Measurements from ENCODE around the gene RTP4.
"Not testable (repeated sequence)": the region's sequence is repeated elsewhere in the genome, so short reads cannot be mapped to it uniquely, and the experiment has no call there.

Gene RTP4

DNA sequence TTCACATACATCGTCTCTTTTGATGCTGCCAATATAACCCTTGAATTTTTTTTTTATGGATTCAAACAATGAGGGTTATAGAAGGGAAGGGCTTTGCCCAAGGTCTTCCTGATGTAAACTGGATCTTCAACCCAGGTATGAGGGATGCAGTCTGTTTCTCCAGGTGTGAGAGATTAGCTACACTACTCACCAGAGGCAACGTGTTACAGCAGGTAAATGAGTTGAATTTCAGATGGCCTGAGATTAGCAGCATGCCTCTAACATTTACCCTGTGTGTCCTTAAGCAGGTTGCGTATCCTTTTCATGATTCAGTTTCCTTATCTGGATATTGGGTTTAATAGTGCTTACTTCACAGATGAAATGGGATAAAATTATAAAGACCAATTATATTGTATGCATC, 1.9 kb downstream of the RTP4 start:
- no peak for DNase-seq

- DNase-seq, result no peak
These were observed 7.4 kb downstream of the RTP4 start for GRCh38 chr3:187375581-187375980.

DNA sequence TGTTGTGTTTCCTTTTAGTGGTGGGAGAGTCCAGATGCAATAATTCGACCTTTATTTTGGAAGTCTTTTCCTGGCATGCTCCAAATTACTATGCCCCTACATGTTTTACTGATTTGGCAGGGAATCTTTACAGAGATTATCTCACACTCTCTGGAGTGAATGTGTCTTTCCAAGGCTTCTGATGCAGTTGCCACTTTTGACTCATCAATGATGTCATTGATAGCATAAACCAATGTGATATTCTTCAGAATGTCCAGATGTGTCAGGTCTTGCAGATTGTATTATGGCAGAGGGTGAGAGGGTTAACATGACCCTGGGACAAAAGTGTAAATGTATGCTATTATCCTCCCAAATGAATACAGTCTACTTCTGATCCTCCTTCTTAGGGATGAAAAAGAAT, 9.7 kb downstream of the RTP4 start:
- DNase-seq, result no peak

GRCh38 chr3:187382609-187383151, 14.5 kb downstream of the RTP4 start:
- DNase-seq, result no peak

DNA sequence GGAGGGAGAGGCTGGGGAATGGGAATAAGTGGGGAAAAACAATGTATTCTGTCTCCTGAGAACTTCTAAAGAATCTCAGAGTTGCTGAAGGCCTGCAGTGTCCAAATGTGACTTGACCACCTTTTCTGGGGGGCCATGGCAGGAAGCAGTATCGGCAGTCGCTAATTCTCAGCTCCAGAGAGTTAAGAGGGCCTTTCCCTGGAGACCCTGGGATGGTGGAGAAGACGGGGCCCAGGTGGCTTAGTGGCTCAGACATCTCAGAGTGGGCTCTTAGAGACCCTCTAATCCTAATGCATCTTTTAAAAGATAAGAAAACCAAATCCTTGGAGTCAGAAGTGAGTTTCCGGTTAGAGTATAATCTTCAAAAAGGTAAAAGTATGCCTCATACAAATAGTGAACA, 15.1 kb downstream of the RTP4 start:
- no peak for DNase-seq

- no peak for DNase-seq
These were observed 17.1 kb downstream of the RTP4 start for GRCh38 chr3:187385296-187385695.

DNA sequence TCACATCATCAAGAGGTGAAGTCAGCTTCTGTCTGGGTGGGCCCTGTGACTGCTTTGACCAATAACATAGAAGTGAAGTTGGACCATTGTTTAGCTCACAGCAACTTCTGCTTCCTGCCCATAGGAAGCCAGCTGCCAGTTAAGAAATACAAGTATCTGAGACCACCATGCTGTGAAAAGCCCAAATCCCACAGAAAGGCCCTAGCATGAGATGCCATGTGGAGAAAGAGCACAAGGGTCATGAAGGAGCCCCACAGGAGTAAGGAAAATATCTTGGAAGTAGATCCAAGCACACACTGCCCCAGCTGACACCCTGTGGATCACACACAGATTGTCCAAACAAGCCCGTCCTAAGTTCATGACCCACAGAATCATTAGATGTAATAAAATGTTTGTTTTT, 28.5 kb downstream of the RTP4 start:
- no peak for DNase-seq

DNA sequence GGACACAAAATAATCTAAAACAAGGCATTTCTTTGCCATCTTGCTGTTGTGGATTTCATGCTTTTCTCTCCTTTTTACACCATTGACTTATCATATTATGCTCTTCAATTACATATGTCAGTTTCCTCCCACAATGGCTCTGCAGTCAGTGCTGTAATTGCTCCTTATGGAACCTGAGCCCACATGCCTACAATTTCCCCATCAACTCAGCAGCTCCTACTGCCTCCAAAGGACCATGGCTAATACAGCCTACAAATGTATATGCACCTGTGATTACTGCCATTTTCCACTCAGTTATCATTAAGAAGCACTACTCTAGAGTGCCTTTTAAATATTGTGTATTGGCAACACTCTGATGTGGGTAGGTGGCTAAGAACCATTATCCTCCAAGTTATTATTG, 30.8 kb downstream of the RTP4 start:
- DNase-seq, result no peak

DNA sequence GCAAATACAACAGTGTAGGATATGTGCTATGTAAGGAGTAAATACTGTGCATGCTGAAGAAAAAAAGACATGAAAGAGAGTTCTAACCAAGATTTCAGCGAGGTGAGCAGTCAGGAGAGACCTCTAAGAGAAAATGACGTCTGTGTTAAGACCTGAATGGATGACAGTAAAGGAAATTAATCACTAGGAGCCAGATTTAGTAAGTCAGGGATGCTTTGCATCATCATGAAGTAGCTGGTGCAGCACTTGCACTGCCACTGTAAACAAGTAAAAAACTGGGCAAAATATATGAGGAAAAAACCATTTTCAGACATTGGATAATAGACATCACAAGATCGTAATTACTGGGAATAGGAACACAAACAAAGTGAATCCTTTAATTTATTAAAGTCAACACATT, 32.6 kb downstream of the RTP4 start:
- no peak for DNase-seq

DNA sequence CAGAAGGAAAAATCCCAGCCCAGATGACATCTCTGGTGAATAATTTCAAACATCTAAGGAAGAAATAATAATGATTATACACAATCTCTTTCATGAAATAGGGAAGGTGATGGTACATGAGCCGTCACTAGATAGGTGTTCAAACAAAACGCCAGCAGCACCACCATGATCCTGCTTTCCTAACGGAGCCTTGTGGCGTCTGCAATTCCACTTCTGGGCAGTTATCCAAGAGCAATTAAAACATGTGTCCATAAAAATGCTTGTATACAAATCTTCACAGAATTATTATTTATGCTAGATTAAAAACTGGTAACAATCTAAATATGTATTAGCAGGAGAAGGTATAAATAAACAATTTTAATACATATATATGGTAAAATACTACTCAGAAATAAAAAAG, 33.7 kb downstream of the RTP4 start:
- no peak for DNase-seq

DNA sequence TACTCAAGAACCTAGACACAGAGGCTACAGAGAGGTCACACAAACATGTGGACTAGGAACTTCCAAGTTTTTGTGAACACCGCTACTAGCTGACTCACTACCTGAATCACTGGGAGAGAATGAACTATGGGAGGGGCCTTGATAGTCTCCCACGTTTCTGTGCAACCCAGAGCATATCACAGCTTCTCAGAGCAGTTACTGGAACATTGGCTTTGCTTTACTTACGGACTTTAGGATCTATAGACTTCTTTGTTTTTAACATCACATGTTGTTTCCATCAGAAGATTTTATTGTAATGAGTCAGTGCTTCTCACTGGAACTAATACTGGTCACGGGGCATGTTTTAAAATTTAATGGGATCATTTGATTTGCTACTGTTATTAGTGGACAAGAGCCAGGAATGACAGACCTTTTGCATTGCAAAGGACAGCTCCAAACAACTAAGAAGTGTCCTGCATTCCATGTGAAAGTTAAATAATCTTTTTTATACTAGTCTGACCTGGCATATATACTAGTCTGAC, 35.6 kb downstream of the RTP4 start:
- no peak for DNase-seq

DNA sequence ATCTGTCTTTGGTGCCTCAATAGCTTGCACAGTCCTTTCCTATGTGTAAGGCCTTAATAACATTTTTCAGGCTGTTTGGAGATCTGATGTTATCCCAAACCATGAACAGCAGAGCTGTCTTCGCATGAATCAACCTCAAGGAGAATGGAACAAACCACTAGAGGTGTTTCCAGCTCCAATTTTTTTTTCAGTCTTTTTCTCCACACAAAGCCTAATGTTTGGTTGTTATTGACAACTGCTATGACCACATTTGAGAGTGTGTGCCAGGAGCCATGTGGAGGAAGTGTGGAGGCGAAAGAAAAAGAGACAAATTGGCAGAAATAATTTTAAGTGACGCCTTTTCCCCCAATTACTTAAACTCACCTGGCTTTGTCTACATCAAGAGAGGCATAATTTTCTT, 38.7 kb downstream of the RTP4 start:
- DNase-seq, result no peak

DNA sequence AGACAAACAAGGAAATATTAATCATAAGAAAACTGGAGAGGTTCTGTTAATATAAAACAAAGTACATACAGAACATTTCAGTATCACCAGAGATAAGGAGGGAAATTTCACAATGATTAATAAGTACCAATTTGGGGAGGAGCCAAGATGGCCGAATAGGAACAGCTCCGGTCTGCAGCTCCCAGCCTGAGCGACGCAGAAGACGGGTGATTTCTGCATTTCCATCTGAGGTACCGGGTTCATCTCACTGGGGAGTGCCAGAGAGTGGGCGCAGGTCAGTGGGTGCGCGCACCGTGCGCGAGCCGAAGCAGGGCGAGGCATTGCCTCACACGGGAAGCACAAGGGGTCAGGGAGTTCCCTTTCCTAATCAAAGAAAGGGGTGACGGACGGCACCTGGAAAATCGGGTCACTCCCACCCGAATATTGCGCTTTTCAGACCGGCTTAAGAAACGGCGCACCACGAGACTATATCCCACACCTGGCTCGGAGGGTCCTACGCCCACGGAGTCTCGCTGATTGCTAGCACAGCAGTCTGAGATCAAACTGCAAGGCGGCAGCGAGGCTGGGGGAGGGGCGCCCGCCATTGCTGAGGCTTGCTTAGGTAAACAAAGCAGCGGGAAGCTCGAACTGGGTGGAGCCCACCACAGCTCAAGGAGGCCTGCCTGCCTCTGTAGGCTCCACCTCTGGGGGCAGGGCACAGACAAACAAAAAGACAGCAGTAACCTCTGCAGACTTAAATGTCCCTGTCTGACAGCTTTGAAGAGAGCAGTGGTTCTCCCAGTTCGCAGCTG, 44.0 kb downstream of the RTP4 start:
- not testable (repeated sequence) for DNase-seq

Data from hippocampal formation (tissue), 2 donors.